Epithelial cell of esophagus (primary cell): ENCODE data around the gene TMPRSS4.

ENCODE experiments used
- DNase-seq: peaks from one replicate; pipeline ENCODE4 v3.0.0; 2010; ENCODE audit warnings: low read depth
- H3K4me3 ChIP-seq: 2 replicates; pipeline ENCODE4 v1.5.1; 2011; ENCODE audit warnings: mild to moderate bottlenecking, low read length, control low read depth
- TF ChIP-seq, protein P1 (sequence below): IDR thresholded peaks from 2 replicates; pipeline ENCODE4 v1.5.1; 2011; ENCODE audit warnings: low read depth, mild to moderate bottlenecking, low read length, control low read depth, inconsistent platforms; ENCODE audit not compliant: insufficient read depth; ENCODE audit errors: missing control alignments

The TMPRSS4 gene

DNA sequence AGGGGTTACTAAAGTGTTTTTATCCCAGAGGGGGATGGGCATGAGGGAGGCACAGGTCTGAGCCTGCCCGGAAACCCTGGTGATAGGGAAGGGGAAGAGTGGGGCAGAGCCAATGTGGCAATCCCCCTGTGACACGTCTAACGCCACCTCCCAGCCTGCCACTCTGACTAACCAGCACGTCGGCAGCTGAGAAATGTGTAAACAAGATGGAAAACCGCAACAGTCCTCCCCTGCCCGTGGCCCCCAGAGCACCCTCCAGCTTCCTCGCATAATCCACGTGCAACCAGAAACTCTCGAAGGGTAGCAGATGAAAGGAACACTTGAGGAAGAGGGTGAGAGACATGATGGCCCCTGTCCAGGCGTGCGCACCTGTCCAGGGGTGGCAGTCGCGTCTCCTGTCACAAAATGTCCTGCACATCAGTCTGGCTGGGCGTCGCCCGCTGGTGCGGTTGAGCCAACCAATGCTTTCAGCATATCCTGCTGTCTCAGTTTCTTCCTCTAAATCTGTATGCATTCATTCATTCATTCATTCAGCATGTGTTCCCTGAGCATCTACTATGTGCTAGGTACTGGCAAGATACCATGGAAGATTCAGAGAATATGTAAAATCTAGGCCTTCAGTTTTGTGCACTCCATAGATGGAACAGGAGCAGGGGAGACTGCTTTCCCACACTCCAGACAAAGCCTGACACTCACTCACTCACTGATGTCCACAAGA lies 4.5 kb downstream of the TMPRSS4 start:
- TF ChIP-seq, protein P1, sequence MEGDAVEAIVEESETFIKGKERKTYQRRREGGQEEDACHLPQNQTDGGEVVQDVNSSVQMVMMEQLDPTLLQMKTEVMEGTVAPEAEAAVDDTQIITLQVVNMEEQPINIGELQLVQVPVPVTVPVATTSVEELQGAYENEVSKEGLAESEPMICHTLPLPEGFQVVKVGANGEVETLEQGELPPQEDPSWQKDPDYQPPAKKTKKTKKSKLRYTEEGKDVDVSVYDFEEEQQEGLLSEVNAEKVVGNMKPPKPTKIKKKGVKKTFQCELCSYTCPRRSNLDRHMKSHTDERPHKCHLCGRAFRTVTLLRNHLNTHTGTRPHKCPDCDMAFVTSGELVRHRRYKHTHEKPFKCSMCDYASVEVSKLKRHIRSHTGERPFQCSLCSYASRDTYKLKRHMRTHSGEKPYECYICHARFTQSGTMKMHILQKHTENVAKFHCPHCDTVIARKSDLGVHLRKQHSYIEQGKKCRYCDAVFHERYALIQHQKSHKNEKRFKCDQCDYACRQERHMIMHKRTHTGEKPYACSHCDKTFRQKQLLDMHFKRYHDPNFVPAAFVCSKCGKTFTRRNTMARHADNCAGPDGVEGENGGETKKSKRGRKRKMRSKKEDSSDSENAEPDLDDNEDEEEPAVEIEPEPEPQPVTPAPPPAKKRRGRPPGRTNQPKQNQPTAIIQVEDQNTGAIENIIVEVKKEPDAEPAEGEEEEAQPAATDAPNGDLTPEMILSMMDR: no peak
- peak; percentile 74 for DNase-seq
- H3K4me3 ChIP-seq: no peak overlapping the region

DNA sequence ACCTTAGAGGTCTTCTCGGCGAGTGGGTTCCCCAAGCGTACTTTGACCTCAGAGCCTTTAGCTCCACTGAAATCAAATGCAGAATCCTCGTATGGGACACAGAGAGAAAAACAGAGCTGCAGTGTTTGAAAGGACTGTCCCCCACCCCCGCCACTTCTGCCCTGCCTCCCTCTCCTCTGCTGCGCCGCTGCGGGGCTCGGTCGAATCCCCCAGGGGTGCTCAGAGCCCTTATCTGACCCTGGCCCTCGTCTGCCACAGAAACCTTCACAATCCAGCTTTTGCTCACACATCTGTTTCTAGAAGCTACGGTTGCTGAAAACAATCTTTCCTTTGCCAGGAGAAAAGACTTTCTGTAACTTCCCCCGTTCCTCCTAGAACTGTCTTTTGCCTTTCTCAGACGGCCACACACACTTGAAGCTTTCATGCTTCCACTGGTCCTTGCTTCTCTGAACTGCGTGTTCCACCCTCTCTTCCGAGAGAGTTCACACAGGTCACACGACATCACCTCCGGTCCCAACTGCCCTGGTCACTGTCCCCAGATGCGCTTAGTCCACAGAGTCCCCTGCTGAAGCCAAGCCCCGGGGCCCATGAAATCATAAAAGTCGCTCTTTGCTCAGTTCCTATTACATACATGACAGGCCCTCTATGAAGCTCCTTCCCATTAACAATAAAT lies 6.1 kb downstream of the TMPRSS4 start:
- H3K4me3 ChIP-seq: no peak overlapping the region
- TF ChIP-seq, protein P1: no peak
- DNase-seq: no peak

DNA sequence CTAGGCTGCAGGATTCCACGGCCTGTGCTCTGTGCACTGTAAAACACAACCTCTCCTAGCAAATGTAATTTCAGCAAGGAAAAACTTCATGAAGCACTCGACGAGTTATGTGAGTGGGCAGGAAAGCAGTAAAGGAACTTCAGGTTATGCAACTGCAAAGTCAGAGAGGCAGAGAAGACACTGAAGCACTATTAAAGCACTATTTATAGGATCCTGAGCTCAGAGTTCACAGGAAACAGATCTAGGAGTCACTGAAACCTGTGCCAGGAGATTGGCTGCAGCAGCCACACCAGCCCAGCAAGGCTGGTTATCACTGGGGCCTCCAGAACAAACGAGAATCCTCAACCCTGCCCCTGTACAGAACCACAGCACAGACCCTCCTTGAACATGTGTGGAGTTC lies 7.4 kb downstream of the TMPRSS4 start:
- peak; percentile 75 for DNase-seq
- no peak overlapping the region for H3K4me3 ChIP-seq
- TF ChIP-seq, protein P1: no peak

DNA sequence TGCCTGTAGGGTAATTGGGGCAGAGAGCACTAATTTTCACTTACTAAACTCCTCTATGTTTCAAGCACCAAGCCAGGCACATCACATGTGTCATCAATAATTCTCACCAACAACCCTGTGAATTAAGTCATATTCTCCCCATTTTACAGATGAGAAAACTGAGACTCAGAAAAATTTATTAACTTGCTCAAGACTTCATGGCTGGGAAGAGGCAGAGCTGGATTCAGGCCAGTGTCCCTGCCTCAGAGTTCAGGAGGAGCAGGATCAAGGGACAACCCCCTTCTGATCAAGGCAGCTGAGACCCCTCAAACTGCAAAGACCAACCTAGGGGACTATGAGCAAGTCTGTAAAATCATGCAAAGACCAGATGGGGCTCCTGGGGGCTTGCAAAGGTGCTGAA lies 7.8 kb downstream of the TMPRSS4 start:
- TF ChIP-seq, protein P1: no peak
- DNase-seq: no peak
- no peak overlapping the region for H3K4me3 ChIP-seq

DNA sequence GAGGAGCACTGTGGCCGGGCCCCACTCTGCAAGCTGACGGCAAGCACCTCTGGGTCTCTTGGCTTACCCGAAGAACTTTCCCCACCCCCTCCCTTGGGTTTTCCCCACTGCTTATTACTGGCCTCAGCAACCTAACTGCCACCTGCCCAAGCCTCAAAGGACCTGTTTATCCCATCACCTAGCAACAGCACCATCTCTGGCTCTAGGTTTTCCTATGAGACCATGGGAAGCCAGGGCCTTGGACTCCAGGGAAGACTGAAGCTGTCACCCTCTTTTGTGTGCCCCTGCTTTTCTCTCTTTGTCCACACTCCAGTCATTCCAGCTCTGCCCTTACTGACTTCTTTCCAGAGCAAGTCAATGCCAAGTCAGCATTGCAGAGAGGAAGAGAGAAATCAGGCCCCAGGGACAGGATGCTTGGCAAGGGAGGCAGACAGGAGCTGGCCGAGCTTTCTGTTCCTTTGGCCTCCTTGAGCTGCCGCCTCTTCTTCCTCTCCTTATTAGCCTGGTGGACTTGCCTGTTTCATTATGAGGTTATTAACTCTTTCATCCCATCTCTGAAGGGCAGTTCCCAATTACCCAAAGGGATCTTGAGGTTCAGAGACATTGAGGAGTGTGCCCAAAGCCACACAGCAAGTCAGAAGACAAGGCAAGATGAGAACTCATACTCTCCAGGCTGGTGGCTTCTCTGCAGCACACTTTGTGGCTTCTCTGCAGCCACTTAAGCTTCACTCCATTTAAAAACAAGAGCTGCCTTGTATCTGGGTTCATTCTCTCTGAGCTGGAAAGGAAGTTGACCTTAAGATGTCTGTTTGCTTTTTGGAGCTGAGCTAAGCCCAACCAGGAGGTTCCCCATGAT lies 10.3 kb downstream of the TMPRSS4 start, which contains the start of gene SMIM35:
Gene SMIM35 (minus strand): TSS at position 51 of the 856 bp plus-strand sequence. CDS start 206 bp downstream, outside the sequence.
- no peak within 1 kb of the TSS for H3K4me3 ChIP-seq
- TF ChIP-seq, protein P1: no peak

DNA sequence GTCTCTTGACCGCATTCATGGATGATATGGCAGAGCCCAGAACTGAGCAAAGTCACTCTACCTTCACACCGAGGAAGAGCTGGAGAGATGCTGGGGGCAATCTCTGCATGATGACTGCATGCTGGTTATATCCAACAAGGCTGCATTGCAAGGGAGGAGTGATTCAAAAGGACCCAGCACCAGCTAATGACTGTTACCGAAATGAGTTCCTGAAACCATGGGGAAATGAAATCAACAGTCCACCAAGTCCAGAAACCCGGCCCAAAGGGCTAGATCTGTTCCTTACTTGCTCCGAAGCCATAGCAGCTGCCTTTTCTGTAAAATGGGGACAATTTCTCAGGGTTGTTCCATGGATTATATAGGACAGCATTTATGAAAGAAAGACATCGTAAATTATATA lies 11.1 kb downstream of the TMPRSS4 start:
- no peak overlapping the region for H3K4me3 ChIP-seq
- TF ChIP-seq, protein P1: no peak
- DNase-seq: no peak

More for the DNA sequence above, 10.3 kb downstream of the TMPRSS4 start, which contains the start of gene SMIM35:
- no peak for DNase-seq
